ENCODE data around the gene ANKS3. TPM values are rescaled to one million over a fixed set of nuclear protein-coding genes. Genes with fewer than 3 reads are reported as not detected.

The ANKS3 gene
- total RNA-seq, 4 donors from 2014 or later: 11.5 to 36.5 (median 20.0) TPM

DNA sequence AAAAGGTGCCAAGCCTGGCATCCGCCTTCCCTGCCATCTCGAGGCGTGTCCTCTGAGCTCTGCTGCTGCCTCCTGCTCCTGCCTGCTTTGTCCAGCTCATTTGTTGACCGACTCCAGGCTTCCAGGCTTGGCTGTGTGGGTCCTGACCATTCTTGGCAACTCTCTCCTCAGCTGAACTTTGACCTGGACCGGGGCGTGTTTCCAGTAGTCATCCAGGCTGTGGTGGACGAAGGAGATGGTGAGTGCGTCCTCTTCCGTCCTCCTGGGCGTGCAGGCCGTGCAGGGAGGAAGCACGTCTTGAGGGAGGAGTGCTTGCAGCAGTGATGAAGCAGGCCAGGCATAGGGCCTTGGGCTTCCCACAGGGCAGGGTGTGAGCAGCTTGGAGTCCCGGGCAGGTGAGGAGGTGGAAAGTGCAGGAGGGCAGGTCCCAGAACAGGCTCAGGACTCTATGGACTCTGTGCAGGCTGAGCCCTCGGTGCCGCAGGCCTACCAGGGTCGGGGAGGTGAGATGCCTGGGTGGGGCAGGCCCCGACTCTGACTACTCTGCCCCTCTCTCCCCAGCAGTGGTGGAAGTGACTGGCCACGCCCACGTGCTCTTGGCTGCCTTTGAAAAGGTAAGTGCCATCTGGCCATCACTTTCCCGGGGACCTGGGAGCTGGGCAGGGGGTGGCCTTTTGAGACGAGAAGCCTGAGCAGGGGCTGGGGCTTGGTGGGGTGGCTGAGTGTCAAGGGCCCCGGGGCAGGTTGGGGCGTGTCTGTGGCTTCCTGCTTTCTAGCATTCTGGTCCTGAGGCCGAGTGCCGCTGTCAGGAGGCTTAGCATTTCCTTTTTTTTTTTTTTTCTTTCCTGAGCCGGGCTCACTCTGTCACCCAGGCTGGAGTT, 69.3 kb downstream of the ANKS3 start:
- Histone ChIP-seq H3K4me1 (peaks cover 24% of the 10 kb centered on the region), H3K27ac (no peak overlapping the region), H3K9me3 (no peaks in the 10 kb centered on the region), H3K36me3 (peaks cover 62% of the 10 kb centered on the region), H3K4me3 (no peak overlapping the region), H3K27me3 (no peaks in the 10 kb centered on the region)
- TF ChIP-seq, protein P1, sequence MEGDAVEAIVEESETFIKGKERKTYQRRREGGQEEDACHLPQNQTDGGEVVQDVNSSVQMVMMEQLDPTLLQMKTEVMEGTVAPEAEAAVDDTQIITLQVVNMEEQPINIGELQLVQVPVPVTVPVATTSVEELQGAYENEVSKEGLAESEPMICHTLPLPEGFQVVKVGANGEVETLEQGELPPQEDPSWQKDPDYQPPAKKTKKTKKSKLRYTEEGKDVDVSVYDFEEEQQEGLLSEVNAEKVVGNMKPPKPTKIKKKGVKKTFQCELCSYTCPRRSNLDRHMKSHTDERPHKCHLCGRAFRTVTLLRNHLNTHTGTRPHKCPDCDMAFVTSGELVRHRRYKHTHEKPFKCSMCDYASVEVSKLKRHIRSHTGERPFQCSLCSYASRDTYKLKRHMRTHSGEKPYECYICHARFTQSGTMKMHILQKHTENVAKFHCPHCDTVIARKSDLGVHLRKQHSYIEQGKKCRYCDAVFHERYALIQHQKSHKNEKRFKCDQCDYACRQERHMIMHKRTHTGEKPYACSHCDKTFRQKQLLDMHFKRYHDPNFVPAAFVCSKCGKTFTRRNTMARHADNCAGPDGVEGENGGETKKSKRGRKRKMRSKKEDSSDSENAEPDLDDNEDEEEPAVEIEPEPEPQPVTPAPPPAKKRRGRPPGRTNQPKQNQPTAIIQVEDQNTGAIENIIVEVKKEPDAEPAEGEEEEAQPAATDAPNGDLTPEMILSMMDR (IDR thresholded peaks at IDR 0.05): no peak
- TF ChIP-seq POLR2A (IDR thresholded peaks at IDR 0.05): no peak
- TF ChIP-seq POLR2AphosphoS5 (IDR thresholded peaks at IDR 0.05): no peak
- no peak for TF ChIP-seq EP300 (IDR thresholded peaks at IDR 0.05)
- no peak for DNase-seq (ENCODE audit: low spot score in 2 of 2)
- 68% methylated on average over 19 of the region's 26 CpGs for WGBS

DNA sequence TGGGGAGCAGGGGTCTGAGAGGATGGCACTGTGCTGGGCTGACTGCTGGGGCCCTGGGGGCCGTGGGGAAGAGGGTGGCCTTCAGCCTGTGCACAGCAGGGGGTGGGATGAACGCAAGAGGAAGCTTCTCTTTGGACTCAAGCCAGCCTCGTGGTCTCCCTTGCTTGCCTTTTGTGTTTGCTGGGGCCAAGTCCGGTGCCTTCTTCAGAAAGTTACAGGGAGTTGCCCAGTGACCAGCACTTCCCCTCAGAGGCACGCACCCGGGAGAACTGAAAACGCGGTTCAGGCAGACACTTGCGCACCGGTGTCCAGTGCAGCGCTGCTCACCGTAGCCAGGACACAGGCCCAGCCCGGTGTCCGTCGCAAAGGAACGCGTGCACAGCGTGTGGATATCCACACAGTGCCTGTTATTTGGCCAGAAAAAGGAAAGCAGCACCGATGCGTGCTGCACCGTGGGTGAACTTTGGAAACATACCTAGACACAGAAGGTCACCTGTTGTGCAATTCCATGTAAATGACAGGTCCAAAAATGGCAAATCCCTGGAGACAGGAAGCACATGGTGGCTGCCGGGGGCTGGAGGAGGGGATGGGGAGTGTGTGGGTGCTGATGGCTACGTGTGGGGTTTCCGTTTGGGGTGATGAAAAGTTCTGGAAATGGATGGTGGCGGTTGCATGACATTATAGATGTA, 70.2 kb downstream of the ANKS3 start:
- no peak for DNase-seq (ENCODE audit: low spot score in 2 of 2)
- WGBS: 73% methylated on average over 23 of the region's 25 CpGs
- Histone ChIP-seq H3K4me1 (peaks cover 25% of the 10 kb centered on the region), H3K27me3 (no peaks in the 10 kb centered on the region), H3K9me3 (no peaks in the 10 kb centered on the region), H3K4me3 (no peak overlapping the region), H3K27ac (no peak overlapping the region), H3K36me3 (peaks cover 60% of the 10 kb centered on the region)
- TF ChIP-seq POLR2A (IDR thresholded peaks at IDR 0.05): no peak
- TF ChIP-seq POLR2AphosphoS5 (IDR thresholded peaks at IDR 0.05): no peak
- TF ChIP-seq EP300 (IDR thresholded peaks at IDR 0.05): no peak
- TF ChIP-seq, protein P1 (IDR thresholded peaks at IDR 0.05): no peak

DNA sequence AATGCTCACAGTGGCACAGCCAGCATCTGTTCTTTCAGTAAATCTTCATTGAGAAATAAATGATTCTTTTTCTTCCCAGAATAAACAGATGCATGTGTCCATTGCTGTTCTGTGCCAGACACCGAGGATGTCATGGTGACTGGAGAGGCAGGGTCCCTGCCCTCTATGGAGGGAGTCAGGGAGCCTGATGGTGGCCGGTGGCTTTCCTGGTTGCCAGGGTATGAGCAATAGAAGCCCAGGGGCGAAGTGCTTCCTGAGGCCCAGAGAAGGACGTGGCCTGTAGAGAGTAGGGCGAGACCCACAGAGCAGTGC, 70.7 kb downstream of the ANKS3 start:
- no peak for DNase-seq (ENCODE audit: low spot score in 2 of 2)

DNA sequence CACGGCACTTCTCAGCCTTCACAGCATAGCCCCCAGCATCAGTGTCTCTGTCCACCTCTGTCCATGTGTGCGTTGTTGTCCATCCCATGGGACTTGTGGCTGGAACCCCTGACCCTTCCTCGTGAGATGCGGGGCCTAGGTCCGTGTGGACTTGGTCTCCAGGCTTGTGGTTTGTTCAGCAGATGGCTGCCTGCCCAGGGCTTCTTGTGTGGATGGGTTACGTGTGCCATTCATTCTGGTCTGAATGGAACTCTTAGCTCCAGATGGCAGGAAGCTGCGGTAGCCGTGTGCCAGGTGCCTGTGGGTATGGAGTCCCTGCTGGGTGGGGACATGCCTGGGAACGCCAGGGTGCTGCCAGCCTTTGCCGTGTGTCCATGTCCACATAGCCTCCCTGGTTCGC, 72.4 kb downstream of the ANKS3 start:
- no peaks in the 10 kb centered on the region for H3K27me3 ChIP-seq
- no peak for DNase-seq (ENCODE audit: low spot score in 2 of 2)
- peaks cover 25% of the 10 kb centered on the region for H3K4me1 ChIP-seq
- no peak overlapping the region for H3K4me3 ChIP-seq
- peaks cover 60% of the 10 kb centered on the region for H3K36me3 ChIP-seq
- TF ChIP-seq EP300 (IDR thresholded peaks at IDR 0.05) (no peak), POLR2A (IDR thresholded peaks at IDR 0.05) (no peak), POLR2AphosphoS5 (IDR thresholded peaks at IDR 0.05) (no peak)
- TF ChIP-seq, protein P1 (IDR thresholded peaks at IDR 0.05): no peak
- H3K9me3 ChIP-seq: no peaks in the 10 kb centered on the region
- no peak overlapping the region for H3K27ac ChIP-seq
- WGBS: 57% methylated on average over 8 of the region's 11 CpGs

More for the DNA sequence above, 70.7 kb downstream of the ANKS3 start:
- 60% methylated on average over 3 of the region's 5 CpGs for WGBS
- no peak overlapping the region for H3K4me3 ChIP-seq
- H3K27ac ChIP-seq: no peak overlapping the region
- H3K4me1 ChIP-seq: peaks cover 25% of the 10 kb centered on the region
- peaks cover 60% of the 10 kb centered on the region for H3K36me3 ChIP-seq
- TF ChIP-seq POLR2AphosphoS5 (IDR thresholded peaks at IDR 0.05): no peak
- no peak for TF ChIP-seq POLR2A (IDR thresholded peaks at IDR 0.05)
- TF ChIP-seq EP300 (IDR thresholded peaks at IDR 0.05): no peak
- H3K9me3 ChIP-seq: no peaks in the 10 kb centered on the region
- no peaks in the 10 kb centered on the region for H3K27me3 ChIP-seq

DNA sequence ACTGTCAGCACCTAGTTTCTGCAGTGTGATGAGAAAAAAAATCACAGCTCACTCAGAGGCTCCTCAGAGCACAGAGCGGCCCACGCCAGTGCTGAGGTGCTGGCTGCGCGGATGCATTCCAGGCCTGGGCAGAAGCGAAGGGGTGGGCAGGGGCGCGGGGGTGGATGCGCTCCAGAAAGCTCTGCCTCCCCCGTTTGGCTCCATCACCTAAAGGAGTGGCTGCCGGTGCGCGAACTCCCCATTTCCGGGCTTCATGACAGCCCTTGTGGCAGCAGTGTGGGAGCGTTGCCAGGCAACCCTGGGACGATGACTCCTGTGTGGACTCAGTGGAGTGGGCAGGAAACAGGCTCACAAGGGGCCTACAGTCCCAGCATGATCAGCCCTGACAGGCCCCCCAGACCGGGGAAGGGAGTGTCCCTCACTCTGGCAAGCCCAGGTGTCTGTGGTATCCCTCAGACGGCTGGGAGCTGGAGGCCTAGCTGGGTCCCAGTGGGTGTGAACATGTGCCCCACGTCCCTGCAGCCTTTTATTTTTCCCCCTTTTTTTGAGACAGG, 73.5 kb downstream of the ANKS3 start:
- 29% methylated on average over 1 of the region's 18 CpGs for WGBS
- no peak for TF ChIP-seq POLR2A (IDR thresholded peaks at IDR 0.05)
- TF ChIP-seq EP300 (IDR thresholded peaks at IDR 0.05): no peak
- TF ChIP-seq, protein P1 (IDR thresholded peaks at IDR 0.05): no peak
- TF ChIP-seq POLR2AphosphoS5 (IDR thresholded peaks at IDR 0.05): no peak
- H3K9me3 ChIP-seq: no peaks in the 10 kb centered on the region
- peaks cover 25% of the 10 kb centered on the region for H3K4me1 ChIP-seq
- no peak overlapping the region for H3K27ac ChIP-seq
- peaks cover 63% of the 10 kb centered on the region for H3K36me3 ChIP-seq
- DNase-seq (ENCODE audit: low spot score in 2 of 2): no peak
- no peak overlapping the region for H3K4me3 ChIP-seq
- H3K27me3 ChIP-seq: no peaks in the 10 kb centered on the region
